DOHH2 (cell line): ENCODE measurements around the gene SPOCD1.

ENCODE experiments used
- CTCF ChIP-seq: fragments of 200-600 bp; sonication (generic); IDR thresholded peaks from one replicate; pipeline ENCODE4 v1.5.1; 2014; ENCODE audit warnings: antibody characterized with exemption, mild to moderate bottlenecking, low read depth, low read length; ENCODE audit not compliant: poor library complexity, severe bottlenecking
- EZH2phosphoT487 ChIP-seq: fragments of 200-600 bp; sonication (generic); IDR thresholded peaks from 2 replicates; pipeline ENCODE4 v1.6.1; 2017; ENCODE audit warnings: borderline replicate concordance, mild to moderate bottlenecking, antibody characterized with exemption, low read length, moderate library complexity, mixed read lengths

DNA sequence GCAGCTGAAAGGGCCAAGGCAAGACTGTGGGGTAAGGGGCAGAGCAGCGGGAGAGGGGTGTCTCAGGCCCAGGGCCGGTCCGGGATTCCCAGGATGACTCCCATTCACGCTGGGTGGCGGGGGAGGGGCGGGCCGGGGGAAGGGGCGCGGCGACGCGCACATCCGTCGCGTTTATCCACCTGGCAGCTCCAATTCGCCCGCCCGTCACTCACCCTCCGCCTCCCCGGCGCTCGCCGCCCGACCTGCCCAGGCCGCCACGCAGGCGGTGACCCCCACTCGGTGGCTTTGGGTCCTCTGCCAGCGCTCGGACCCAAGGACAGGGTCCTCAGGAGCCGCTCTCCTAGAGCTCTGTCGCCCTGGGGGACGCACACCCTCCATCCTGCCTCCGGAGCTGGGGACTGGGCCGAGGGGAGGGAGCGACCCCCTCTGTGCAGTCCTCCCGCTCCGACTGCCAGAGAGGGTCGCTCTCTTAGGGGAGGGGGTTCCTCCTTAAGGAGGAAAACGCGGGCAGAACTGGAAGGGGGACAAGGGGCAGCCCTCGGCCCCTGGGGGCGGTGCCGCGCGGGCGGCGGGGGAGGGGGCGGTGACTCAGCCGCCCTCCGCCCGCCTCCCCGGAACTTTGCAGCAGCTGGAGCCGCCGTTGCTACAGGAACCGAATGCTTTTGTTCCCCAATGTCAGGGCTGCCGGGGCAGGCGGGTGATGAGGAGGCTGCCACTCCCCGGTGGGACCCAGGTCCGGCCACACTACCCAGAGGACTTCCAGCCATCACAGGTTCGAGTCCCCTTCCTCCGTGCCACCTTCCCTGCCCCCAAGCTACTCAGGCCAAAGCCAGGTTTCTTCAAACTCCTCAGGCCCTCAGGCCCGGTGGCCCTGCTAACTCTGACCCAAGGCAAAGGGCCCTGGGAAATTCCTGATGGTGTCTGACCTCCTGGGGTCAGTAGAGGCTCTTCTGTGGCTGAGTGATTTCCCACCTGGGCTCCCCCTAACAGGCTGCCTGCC lies 55.1 kb downstream of the SPOCD1 start:
- no peak for TF ChIP-seq CTCF
- no peak; the same call in 1 of the 2 replicates for TF ChIP-seq EZH2phosphoT487
